Measurements from ENCODE around the gene RNU6-9. TPM values are rescaled to one million over a fixed set of nuclear protein-coding genes. Genes with fewer than 3 reads are reported as not detected.

RNU6-9 gene
- total and polyA plus RNA-seq, 2 of the 13 experiments (the other 11 are each of a cell fraction or from before 2014, with no cell fraction given) = under 0.01 TPM; not detected in 1

DNA sequence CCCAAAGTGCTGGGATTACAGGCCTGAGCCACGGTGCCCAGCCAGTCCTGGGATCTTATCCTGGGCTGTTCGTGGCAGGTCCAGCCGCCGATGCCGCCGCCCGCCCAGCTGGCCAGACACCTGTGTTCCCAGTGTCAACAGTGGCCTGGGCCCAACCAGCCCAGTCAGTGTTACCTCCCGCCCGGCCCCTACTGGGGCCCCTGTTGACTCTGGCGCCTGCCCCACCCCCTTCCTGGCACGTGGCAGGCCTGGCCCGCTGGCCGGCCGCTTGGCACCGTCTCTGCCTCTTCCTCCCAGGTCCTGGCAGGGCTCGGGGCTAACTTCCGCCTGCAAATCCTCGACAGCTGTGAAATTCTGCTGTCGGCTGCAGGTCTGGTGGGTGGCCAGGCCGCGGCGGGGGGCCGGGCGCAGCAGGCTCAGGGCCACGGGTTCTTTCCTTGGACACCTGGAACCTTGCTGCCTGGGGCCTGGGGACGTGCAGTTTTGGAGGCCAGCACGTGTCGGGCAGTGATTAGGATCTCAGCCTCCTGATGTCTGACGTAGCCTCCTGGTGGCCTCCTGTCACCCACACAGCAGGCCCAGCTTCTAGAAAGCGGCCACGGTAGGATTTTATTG lies 41.7 kb downstream of the RNU6-9 start (continued):
- TF ChIP-seq, protein P1, sequence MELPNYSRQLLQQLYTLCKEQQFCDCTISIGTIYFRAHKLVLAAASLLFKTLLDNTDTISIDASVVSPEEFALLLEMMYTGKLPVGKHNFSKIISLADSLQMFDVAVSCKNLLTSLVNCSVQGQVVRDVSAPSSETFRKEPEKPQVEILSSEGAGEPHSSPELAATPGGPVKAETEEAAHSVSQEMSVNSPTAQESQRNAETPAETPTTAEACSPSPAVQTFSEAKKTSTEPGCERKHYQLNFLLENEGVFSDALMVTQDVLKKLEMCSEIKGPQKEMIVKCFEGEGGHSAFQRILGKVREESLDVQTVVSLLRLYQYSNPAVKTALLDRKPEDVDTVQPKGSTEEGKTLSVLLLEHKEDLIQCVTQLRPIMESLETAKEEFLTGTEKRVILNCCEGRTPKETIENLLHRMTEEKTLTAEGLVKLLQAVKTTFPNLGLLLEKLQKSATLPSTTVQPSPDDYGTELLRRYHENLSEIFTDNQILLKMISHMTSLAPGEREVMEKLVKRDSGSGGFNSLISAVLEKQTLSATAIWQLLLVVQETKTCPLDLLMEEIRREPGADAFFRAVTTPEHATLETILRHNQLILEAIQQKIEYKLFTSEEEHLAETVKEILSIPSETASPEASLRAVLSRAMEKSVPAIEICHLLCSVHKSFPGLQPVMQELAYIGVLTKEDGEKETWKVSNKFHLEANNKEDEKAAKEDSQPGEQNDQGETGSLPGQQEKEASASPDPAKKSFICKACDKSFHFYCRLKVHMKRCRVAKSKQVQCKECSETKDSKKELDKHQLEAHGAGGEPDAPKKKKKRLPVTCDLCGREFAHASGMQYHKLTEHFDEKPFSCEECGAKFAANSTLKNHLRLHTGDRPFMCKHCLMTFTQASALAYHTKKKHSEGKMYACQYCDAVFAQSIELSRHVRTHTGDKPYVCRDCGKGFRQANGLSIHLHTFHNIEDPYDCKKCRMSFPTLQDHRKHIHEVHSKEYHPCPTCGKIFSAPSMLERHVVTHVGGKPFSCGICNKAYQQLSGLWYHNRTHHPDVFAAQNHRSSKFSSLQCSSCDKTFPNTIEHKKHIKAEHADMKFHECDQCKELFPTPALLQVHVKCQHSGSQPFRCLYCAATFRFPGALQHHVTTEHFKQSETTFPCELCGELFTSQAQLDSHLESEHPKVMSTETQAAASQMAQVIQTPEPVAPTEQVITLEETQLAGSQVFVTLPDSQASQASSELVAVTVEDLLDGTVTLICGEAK (IDR thresholded peaks at IDR 0.05) = no peak
- TF ChIP-seq, protein P1 (CRISPR knock-in tag; IDR thresholded peaks at IDR 0.05) = no peak; the same call in 1 of the 2 replicates
- TF ChIP-seq, protein P2, sequence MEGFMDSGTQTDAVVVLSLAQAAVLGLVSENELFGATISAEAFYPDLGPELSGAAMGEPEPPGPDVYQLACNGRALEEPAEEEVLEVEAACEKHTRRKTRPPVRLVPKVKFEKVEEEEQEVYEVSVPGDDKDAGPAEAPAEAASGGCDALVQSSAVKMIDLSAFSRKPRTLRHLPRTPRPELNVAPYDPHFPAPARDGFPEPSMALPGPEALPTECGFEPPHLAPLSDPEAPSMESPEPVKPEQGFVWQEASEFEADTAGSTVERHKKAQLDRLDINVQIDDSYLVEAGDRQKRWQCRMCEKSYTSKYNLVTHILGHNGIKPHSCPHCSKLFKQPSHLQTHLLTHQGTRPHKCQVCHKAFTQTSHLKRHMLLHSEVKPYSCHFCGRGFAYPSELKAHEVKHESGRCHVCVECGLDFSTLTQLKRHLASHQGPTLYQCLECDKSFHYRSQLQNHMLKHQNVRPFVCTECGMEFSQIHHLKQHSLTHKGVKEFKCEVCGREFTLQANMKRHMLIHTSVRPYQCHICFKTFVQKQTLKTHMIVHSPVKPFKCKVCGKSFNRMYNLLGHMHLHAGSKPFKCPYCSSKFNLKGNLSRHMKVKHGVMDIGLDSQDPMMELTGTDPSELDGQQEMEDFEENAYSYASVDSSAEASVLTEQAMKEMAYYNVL (CRISPR knock-in tag; IDR thresholded peaks at IDR 0.05; ENCODE audit: borderline replicate concordance) = peak; percentile 53; the same call in 1 of the 2 replicates
- no peak for TF ChIP-seq ZMYM2 (CRISPR knock-in tag; IDR thresholded peaks at IDR 0.05)
- TF ChIP-seq, protein P3, sequence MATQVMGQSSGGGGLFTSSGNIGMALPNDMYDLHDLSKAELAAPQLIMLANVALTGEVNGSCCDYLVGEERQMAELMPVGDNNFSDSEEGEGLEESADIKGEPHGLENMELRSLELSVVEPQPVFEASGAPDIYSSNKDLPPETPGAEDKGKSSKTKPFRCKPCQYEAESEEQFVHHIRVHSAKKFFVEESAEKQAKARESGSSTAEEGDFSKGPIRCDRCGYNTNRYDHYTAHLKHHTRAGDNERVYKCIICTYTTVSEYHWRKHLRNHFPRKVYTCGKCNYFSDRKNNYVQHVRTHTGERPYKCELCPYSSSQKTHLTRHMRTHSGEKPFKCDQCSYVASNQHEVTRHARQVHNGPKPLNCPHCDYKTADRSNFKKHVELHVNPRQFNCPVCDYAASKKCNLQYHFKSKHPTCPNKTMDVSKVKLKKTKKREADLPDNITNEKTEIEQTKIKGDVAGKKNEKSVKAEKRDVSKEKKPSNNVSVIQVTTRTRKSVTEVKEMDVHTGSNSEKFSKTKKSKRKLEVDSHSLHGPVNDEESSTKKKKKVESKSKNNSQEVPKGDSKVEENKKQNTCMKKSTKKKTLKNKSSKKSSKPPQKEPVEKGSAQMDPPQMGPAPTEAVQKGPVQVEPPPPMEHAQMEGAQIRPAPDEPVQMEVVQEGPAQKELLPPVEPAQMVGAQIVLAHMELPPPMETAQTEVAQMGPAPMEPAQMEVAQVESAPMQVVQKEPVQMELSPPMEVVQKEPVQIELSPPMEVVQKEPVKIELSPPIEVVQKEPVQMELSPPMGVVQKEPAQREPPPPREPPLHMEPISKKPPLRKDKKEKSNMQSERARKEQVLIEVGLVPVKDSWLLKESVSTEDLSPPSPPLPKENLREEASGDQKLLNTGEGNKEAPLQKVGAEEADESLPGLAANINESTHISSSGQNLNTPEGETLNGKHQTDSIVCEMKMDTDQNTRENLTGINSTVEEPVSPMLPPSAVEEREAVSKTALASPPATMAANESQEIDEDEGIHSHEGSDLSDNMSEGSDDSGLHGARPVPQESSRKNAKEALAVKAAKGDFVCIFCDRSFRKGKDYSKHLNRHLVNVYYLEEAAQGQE (IDR thresholded peaks at IDR 0.05; ENCODE audit: borderline replicate concordance in 1 of 2, low read depth in 1 of 2, low read length in 2 of 2) = peak in 1 of 2 experiments; percentile 52; a peak in 1 of 4 replicates
- TF ChIP-seq, protein P4, sequence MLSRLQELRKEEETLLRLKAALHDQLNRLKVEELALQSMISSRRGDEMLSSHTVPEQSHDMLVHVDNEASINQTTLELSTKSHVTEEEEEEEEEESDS (CRISPR knock-in tag; IDR thresholded peaks at IDR 0.05; ENCODE audit: borderline replicate concordance) = peak; percentile 87; the same call in 1 of the 2 replicates
- TF ChIP-seq MATR3 (CRISPR knock-in tag; IDR thresholded peaks at IDR 0.05) = no peak
- no peak for TF ChIP-seq SMARCE1 (IDR thresholded peaks at IDR 0.05; ENCODE audit: borderline replicate concordance)
- TF ChIP-seq, protein P5, sequence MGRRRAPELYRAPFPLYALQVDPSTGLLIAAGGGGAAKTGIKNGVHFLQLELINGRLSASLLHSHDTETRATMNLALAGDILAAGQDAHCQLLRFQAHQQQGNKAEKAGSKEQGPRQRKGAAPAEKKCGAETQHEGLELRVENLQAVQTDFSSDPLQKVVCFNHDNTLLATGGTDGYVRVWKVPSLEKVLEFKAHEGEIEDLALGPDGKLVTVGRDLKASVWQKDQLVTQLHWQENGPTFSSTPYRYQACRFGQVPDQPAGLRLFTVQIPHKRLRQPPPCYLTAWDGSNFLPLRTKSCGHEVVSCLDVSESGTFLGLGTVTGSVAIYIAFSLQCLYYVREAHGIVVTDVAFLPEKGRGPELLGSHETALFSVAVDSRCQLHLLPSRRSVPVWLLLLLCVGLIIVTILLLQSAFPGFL (CRISPR knock-in tag; IDR thresholded peaks at IDR 0.05) = no peak
- TF ChIP-seq, protein P6, sequence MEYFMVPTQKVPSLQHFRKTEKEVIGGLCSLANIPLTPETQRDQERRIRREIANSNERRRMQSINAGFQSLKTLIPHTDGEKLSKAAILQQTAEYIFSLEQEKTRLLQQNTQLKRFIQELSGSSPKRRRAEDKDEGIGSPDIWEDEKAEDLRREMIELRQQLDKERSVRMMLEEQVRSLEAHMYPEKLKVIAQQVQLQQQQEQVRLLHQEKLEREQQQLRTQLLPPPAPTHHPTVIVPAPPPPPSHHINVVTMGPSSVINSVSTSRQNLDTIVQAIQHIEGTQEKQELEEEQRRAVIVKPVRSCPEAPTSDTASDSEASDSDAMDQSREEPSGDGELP (IDR thresholded peaks at IDR 0.05; ENCODE audit: borderline replicate concordance, low read depth) = peak; percentile 100
- TF ChIP-seq ZNF33A (CRISPR knock-in tag; IDR thresholded peaks at IDR 0.05; ENCODE audit: borderline replicate concordance) = no peak

All from HepG2 (cell line).